Stomach smooth muscle (tissue), 2 donors: Measurements from ENCODE around the gene CATSPERB.
A peak's percentile ranks its signal among the peaks of the same experiment; 100 is the strongest.
"Not testable (repeated sequence)": the region's sequence is repeated elsewhere in the genome, so short reads cannot be mapped to it uniquely, and the experiment has no call there.

Experiments
- H3K27ac ChIP-seq: one replicate; pipeline ENCODE4 v1.7.0; 2013; ENCODE audit warnings: mild to moderate bottlenecking, low read length, inconsistent platforms
- H3K27me3 ChIP-seq, 2 donors: one replicate each; pipeline ENCODE4 v1.7.0; 2013; ENCODE audit warnings: low read length in 2 of 2; ENCODE audit not compliant: insufficient read depth in 2 of 2, control insufficient read depth in 1 of 2
- H3K36me3 ChIP-seq, 2 donors: one replicate each; pipeline ENCODE4 v1.7.0; 2013; ENCODE audit warnings: low read length in 2 of 2; ENCODE audit not compliant: control insufficient read depth in 2 of 2, insufficient read depth in 2 of 2
- H3K4me1 ChIP-seq: one replicate; pipeline ENCODE4 v1.7.0; 2013; ENCODE audit warnings: low read length; ENCODE audit not compliant: control insufficient read depth, insufficient read depth
- H3K4me3 ChIP-seq, 2 donors: one replicate each; pipeline ENCODE4 v1.7.0; 2013; ENCODE audit warnings: low read length in 2 of 2
- H3K9ac ChIP-seq, 2 donors: one replicate each; pipeline ENCODE4 v1.7.0; 2013; ENCODE audit warnings: low read length in 2 of 2, mild to moderate bottlenecking in 1 of 2
- H3K9me3 ChIP-seq, 2 donors: one replicate each; pipeline ENCODE4 v1.7.0; 2013; ENCODE audit warnings: low read length in 2 of 2; ENCODE audit not compliant: control insufficient read depth in 2 of 2
- donor health status: healthy.
- donor health status: Pancreatic carcinoma.

CATSPERB gene

DNA sequence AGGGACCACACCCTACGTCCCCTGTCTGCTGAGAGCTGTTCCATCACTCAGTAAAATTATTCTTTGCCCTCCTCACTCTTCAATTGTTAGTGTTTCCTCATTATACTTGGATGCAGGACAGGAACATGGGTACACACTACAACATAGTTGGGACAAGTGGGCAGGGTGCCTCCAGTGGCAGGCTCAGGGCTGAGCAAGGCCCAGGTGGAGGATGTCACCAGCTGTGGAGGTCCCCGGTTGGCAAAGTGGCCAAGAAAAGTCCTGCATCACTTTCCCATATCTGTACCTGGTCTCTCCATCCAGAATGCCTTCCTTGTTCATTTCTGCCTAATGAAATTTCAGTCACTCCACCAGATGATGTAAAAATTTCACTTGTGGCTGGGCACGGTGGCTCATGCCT, 149.1 kb downstream of the CATSPERB start:
- no peaks in the 10 kb centered on the region for H3K36me3 ChIP-seq
- H3K4me3 ChIP-seq = no peak overlapping the region
- no peak overlapping the region for H3K27ac ChIP-seq
- peaks cover 0 to 5% of the 10 kb centered on the region in 2 donors for H3K27me3 ChIP-seq
- no peaks in the 10 kb centered on the region for H3K9me3 ChIP-seq
- no peaks in the 10 kb centered on the region for H3K4me1 ChIP-seq
- no peak overlapping the region for H3K9ac ChIP-seq

DNA sequence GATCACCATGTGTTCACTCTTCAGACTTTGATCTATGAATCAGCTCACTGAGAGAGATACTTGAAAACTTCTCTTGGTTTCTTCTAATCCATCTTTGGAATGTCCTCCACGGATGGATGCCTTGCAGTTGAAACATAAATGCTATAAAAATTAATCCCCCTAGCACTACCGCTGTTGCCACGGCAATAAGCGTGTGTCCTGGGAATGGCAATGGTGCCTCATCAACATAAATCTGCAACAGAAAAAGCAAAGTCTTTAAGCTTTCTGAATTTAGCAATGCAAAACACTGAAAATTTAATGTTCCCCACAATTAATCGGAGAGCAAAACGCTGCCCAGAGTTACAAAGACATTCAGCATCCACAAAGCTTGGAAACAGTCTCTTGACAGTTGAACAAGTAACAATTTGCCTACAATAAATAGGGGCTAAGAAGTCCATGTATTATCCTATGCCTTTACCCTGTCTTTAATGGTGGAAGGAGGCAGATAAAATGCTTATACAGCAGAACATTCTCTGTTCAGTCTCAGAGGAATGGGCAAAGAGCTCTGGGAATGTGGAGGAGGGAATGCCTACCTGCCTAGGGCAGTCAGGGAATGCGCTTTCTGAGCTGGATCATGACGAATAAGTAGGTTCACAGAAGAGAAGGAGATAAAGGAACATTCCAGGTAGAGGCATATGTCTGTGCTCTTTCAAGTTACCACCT, 150.9 kb downstream of the CATSPERB start:
- Histone ChIP-seq H3K9ac (no peak overlapping the region), H3K27me3 (peaks cover 4 to 5% of the 10 kb centered on the region in 2 donors), H3K4me3 (no peak overlapping the region), H3K9me3 (no peaks in the 10 kb centered on the region), H3K27ac (no peak overlapping the region), H3K36me3 (no peaks in the 10 kb centered on the region), H3K4me1 (no peaks in the 10 kb centered on the region)

DNA sequence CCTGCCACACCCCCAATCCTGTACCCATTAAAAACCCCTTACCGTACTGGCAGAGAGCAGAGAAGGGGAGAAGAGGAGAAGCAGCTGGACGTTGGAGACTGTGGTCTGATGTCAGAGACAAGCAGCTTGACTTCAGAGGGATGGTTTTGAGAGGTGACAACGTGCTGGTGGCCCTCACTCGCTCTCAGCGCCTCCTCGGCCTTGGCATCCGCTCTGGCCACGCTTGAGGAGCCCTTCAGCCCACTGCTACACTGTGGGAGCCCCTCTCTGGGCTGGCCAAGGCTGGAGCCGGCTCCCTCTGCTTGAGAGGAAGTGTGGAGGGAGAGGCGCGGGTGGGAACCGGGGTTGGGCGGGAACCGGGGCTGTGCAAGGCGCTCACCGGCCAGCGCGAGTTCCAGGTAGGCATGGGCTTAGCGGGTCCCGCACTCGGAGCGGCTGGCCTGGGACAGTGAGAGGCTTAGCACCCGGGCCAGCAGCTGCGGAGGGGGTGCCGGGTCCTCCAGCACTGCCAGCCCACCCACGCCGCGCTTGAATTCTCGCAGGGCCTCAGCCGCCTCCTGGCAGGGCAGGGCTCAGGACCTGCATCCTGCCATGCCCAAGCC, 154.2 kb downstream of the CATSPERB start:
- Histone ChIP-seq H3K36me3 (no peaks in the 10 kb centered on the region), H3K9me3 (no peaks in the 10 kb centered on the region), H3K27me3 (peaks cover 13 to 20% of the 10 kb centered on the region in 2 donors), H3K4me1 (peaks cover 11% of the 10 kb centered on the region), H3K27ac (no peak overlapping the region), H3K9ac (no peak overlapping the region), H3K4me3 (no peak overlapping the region)

- no peaks in the 10 kb centered on the region for H3K9me3 ChIP-seq
- peaks cover 11% of the 10 kb centered on the region for H3K4me1 ChIP-seq
- no peak overlapping the region for H3K27ac ChIP-seq
- no peak overlapping the region for H3K9ac ChIP-seq
- H3K27me3 ChIP-seq = peaks cover 9 to 20% of the 10 kb centered on the region in 2 donors
- no peak overlapping the region for H3K4me3 ChIP-seq
- no peaks in the 10 kb centered on the region for H3K36me3 ChIP-seq
These were observed 156.2 kb downstream of the CATSPERB start for GRCh38 chr14:91575469-91576208.

DNA sequence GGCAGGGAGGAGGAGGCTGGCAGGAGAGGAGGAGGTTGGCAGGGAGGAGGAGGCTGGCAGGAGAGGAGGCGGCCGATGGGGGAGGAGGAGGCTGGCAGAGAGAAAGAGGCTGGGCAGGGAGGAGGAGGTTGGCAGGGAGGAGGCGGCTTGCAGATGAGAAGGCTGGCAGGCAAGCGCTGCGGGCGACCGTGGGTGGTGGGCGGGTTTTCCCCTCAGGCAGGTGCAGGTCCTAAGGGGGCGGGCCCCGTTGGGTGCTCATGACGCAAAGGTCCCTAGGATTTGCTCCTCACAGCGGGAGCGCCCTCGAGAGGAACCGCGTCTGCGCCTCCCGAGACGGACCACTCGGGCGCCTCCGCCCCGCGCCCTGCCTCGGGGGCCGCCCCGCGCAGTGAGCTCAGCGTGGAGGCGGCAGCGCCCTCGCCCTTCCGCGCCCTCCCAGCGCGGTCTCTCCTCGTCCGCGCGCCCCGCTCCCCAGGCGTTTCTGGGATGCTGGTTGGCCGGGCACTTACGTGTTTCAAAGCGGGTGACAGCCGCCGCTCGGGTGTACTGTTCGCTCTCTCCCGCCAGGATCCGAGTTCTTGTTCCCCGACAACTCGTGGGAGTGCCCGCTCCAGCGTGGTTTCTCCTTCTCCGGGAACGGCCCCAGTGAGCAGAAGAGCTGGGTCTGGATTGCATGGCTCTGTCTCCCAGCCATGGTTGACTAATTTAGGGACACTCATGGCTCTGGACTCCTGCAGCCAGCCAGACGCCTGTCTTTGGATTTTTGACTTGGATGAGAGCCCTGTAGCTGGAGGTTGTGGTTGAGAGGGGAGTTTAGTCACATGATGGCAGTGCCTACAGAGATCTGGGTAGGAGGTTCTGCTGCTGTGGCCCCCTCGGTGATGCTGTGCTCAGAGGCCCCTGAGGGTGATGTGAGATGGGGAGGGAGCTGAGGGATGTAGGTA, 157.7 kb downstream of the CATSPERB start:
- Histone ChIP-seq H3K27ac (no peak overlapping the region), H3K9ac (no peak overlapping the region), H3K4me3 (peak overlapping the region; percentile 56 to 71), H3K9me3 (no peaks in the 10 kb centered on the region), H3K4me1 (peaks cover 11% of the 10 kb centered on the region), H3K36me3 (no peaks in the 10 kb centered on the region), H3K27me3 (peaks cover 9 to 20% of the 10 kb centered on the region in 2 donors)

GRCh38 chr14:91573528-91573893, 158.4 kb downstream of the CATSPERB start:
- peaks cover 11% of the 10 kb centered on the region for H3K4me1 ChIP-seq

DNA sequence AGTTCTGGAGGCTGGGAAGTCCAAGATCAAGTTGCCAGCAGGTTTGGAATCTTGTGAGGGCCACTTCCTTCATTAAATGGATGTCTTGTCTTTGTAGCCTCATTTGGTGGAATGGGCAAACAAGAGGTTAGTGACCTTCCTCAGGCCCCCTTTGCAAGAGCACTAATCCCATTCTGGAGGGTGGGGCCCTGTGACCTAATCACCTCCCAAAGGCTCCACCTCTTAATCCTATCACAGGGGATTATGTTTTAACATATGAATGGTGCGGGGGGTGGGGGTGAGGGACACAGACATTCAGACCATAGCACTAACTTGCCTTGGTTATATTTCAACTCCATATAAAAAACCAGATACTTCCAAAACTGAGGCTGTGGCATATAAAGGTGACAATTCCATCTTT, 161.9 kb downstream of the CATSPERB start:
- no peak overlapping the region for H3K4me3 ChIP-seq
- H3K36me3 ChIP-seq = no peaks in the 10 kb centered on the region
- H3K27me3 ChIP-seq = peaks cover 6 to 11% of the 10 kb centered on the region in 2 donors
- H3K9me3 ChIP-seq = no peaks in the 10 kb centered on the region
- H3K9ac ChIP-seq = no peak overlapping the region
- peaks cover 11% of the 10 kb centered on the region for H3K4me1 ChIP-seq
- H3K27ac ChIP-seq = no peak overlapping the region

More at GRCh38 chr14:91573528-91573893, 158.4 kb downstream of the CATSPERB start:
- no peaks in the 10 kb centered on the region for H3K9me3 ChIP-seq
- no peaks in the 10 kb centered on the region for H3K36me3 ChIP-seq
- H3K4me3 ChIP-seq = peak overlapping the region in 1 of 2 donors; percentile 71
- H3K9ac ChIP-seq = no peak overlapping the region
- H3K27me3 ChIP-seq = peaks cover 9 to 20% of the 10 kb centered on the region in 2 donors
- H3K27ac ChIP-seq = no peak overlapping the region

DNA sequence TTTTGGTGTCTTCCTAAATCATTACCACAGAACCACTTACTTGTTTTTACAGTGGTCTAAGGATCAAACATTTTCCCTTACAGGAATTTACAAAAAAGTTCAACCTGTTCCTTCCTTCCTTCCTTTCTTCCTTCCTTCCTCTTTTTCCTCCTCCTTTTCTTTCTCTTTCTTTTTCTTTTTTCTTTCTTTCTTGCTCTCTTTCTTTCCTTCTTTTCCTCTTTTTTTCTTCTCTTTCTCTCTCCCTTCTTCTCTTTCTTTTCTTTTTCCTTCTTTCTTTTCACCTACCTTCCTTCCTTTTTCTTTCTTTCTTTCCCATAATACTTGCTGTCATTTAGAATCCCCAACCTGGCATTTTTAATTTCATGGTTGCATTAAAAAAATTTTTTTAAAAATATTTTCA, 162.6 kb downstream of the CATSPERB start:
- peaks cover 2 to 4% of the 10 kb centered on the region in 2 donors for H3K27me3 ChIP-seq
- H3K27ac ChIP-seq = no peak overlapping the region
- no peak overlapping the region for H3K9ac ChIP-seq
- no peak overlapping the region for H3K4me3 ChIP-seq
- no peaks in the 10 kb centered on the region for H3K9me3 ChIP-seq
- no peaks in the 10 kb centered on the region for H3K36me3 ChIP-seq
- peaks cover 7% of the 10 kb centered on the region for H3K4me1 ChIP-seq

GRCh38 chr14:91568626-91569025, 163.3 kb downstream of the CATSPERB start:
- Histone ChIP-seq H3K27ac (no peak overlapping the region), H3K9me3 (no peaks in the 10 kb centered on the region), H3K9ac (no peak overlapping the region), H3K4me3 (no peak overlapping the region), H3K4me1 (no peaks in the 10 kb centered on the region), H3K36me3 (no peaks in the 10 kb centered on the region), H3K27me3 (peaks cover 2 to 4% of the 10 kb centered on the region in 2 donors)

- H3K9ac ChIP-seq, H3K27me3 ChIP-seq, H3K36me3 ChIP-seq, H3K4me1 ChIP-seq, H3K27ac ChIP-seq, H3K9me3 ChIP-seq, H3K4me3 ChIP-seq: not testable (repeated sequence)
These were observed 164.1 kb downstream of the CATSPERB start for GRCh38 chr14:91567827-91568226.
